PC-3 (cell line): ENCODE data around the gene NRG3. TPM values are rescaled to one million over a fixed set of nuclear protein-coding genes. Genes with fewer than 3 reads are reported as not detected.

ENCODE experiments used
- ATAC-seq: fragments of 200-7000 bp; cut with Tn5 transposase; 2 replicates; pipeline ENCODE4 v1.9.1; 2020; ENCODE audit warnings: mild to moderate bottlenecking, moderate library complexity
- BruUV-seq: library from RNA; stranded (reverse); fragments of 400-500 nt; replicated peaks from 2 replicates; lab custom pipeline; 2021; lab: Mats Ljungman, UMichigan
- CTCF ChIA-PET: fragments of 300-600 bp; sonication (Branson Sonifier 250); formaldehyde crosslinking; loops from one replicate; lab custom pipeline; 2022; ENCODE audit warnings: antibody characterized with exemption; lab: Charles Lee
- POLR2A ChIA-PET: fragments of 300-600 bp; sonication (Branson Sonifier 250); formaldehyde crosslinking; loops from one replicate; lab custom pipeline; 2022; ENCODE audit warnings: antibody characterized with exemption; ENCODE audit not compliant: unreplicated experiment; lab: Charles Lee
- DNase-seq: peaks from one replicate; pipeline ENCODE4 v3.0.0-alpha.2; 2015
- H2AFZ ChIP-seq: fragments of 300-600 bp; sonication (generic); 2 replicates; pipeline ENCODE4 v1.6.0; 2016; ENCODE audit warnings: antibody characterized with exemption, low read length
- H3F3A ChIP-seq: fragments of 300-600 bp; sonication (generic); one replicate; pipeline ENCODE4 v1.6.0; 2017; ENCODE audit warnings: antibody characterized with exemption, low read length, control low read depth, mild to moderate bottlenecking; ENCODE audit not compliant: unreplicated experiment
- H3K27ac ChIP-seq: fragments of 300-600 bp; sonication (generic); 2 replicates; pipeline ENCODE4 v1.5.1; 2016; ENCODE audit warnings: mild to moderate bottlenecking, low read length
- H3K27me3 ChIP-seq: fragments of 300-600 bp; sonication (generic); 2 replicates; pipeline ENCODE4 v1.6.1; 2016; ENCODE audit warnings: low read length, mixed read lengths
- H3K36me3 ChIP-seq: fragments of 300-600 bp; sonication (generic); 2 replicates; pipeline ENCODE4 v1.6.1; 2016; ENCODE audit warnings: low read depth, mixed run types, low read length, mixed read lengths
- H3K4me1 ChIP-seq: fragments of 300-600 bp; sonication (generic); 2 replicates; pipeline ENCODE4 v1.5.1; 2016; ENCODE audit warnings: low read length; ENCODE audit not compliant: insufficient read depth
- H3K4me2 ChIP-seq: fragments of 300-600 bp; sonication (generic); 2 replicates; pipeline ENCODE4 v1.6.0; 2016; ENCODE audit warnings: low read length
- H3K4me3 ChIP-seq: fragments of 300-600 bp; sonication (generic); 2 replicates; pipeline ENCODE4 v1.5.1; 2016; ENCODE audit warnings: mild to moderate bottlenecking, low read length, mixed read lengths
- H3K79me2 ChIP-seq: fragments of 300-600 bp; sonication (generic); 2 replicates; pipeline ENCODE4 v1.6.1; 2017; ENCODE audit warnings: low read length, mixed read lengths
- H3K9ac ChIP-seq: fragments of 300-600 bp; sonication (generic); 2 replicates; pipeline ENCODE4 v1.6.0; 2016; ENCODE audit warnings: mild to moderate bottlenecking, low read length
- H3K9me2 ChIP-seq: fragments of 300-600 bp; sonication (generic); replicated peaks from 2 replicates; pipeline ENCODE4 v1.6.1; 2016; ENCODE audit warnings: mixed run types, low read length, mixed read lengths
- H3K9me3 ChIP-seq: fragments of 300-600 bp; sonication (generic); 2 replicates; pipeline ENCODE4 v1.6.1; 2016; ENCODE audit warnings: low read length, mixed read lengths
- H4K20me1 ChIP-seq: fragments of 300-600 bp; sonication (generic); 2 replicates; pipeline ENCODE4 v1.6.1; 2016; ENCODE audit warnings: low read length, mixed read lengths
- EZH2 ChIP-seq: fragments of 300-600 bp; sonication (generic); IDR thresholded peaks from one replicate; pipeline ENCODE4 v1.6.1; 2017; ENCODE audit warnings: antibody characterized with exemption, mild to moderate bottlenecking, low read length; ENCODE audit not compliant: unreplicated experiment
- EZH2phosphoT487 ChIP-seq: fragments of 300-600 bp; sonication (generic); IDR thresholded peaks from 2 replicates; pipeline ENCODE4 v1.6.1; 2018; ENCODE audit warnings: mild to moderate bottlenecking, antibody characterized with exemption, low read length, borderline replicate concordance
- intact Hi-C: fragments of 100-400 bp; cut with micrococcal nuclease; formaldehyde crosslinking; loops from 2 replicates; pipeline ENCODE4 v1.9.0; 2023
- total RNA-seq: library from RNA; depleted of rRNA; stranded (reverse); fragments of >200 nt; gene quantifications from 2 replicates; pipeline ENCODE4 v1.2.3, GENCODE V29; 2014
- TF ChIP-seq, protein P1 (sequence below): fragments of 300-600 bp; sonication (generic); conservative IDR thresholded peaks from 2 replicates; pipeline ENCODE4 v1.5.1; 2017; ENCODE audit warnings: antibody characterized with exemption, low read depth, mild to moderate bottlenecking, low read length

Gene NRG3
- total RNA-seq, 1 experiment from 2014 or later, result not detected

DNA sequence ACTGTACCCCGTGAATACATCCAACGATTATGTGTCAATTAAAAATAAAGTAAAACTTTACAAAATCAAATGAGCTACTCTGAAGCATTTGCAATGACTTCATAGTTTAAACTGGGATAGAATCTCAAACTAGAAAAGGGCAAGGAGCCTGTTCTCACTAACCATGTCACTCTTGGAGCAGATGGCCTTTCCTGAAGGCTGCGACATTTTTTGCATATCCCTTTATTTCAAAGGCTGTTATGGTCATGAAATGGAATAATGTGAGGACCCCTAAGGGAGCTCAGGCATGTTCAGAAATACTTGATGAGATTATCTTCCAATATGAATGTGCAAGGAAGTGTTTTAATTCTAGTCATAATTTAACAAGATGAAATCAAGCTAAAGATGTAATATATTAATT, 679.4 kb downstream of the NRG3 start:
- no TSS peak for BruUV-seq
- H3K27ac ChIP-seq, result no peak overlapping the region
- POLR2A ChIA-PET, result no interaction called here
- H3K9me2 ChIP-seq, result no peaks in the 10 kb centered on the region
- no peak overlapping the region for H3K9ac ChIP-seq
- no peak overlapping the region for H2AFZ ChIP-seq
- CTCF ChIA-PET, result no interaction called here
- H3K36me3 ChIP-seq, result no peaks in the 10 kb centered on the region
- no peaks in the 10 kb centered on the region for H4K20me1 ChIP-seq
- H3K4me2 ChIP-seq, result no peak overlapping the region
- H3K79me2 ChIP-seq, result no peaks in the 10 kb centered on the region
- no peak overlapping the region for H3K4me3 ChIP-seq
- H3K9me3 ChIP-seq, result no peaks in the 10 kb centered on the region
- no peaks in the 10 kb centered on the region for H3F3A ChIP-seq
- TF ChIP-seq EZH2 (no peak), EZH2phosphoT487 (no peak)
- TF ChIP-seq, protein P1, sequence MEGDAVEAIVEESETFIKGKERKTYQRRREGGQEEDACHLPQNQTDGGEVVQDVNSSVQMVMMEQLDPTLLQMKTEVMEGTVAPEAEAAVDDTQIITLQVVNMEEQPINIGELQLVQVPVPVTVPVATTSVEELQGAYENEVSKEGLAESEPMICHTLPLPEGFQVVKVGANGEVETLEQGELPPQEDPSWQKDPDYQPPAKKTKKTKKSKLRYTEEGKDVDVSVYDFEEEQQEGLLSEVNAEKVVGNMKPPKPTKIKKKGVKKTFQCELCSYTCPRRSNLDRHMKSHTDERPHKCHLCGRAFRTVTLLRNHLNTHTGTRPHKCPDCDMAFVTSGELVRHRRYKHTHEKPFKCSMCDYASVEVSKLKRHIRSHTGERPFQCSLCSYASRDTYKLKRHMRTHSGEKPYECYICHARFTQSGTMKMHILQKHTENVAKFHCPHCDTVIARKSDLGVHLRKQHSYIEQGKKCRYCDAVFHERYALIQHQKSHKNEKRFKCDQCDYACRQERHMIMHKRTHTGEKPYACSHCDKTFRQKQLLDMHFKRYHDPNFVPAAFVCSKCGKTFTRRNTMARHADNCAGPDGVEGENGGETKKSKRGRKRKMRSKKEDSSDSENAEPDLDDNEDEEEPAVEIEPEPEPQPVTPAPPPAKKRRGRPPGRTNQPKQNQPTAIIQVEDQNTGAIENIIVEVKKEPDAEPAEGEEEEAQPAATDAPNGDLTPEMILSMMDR, result no peak
- intact Hi-C loops, result no loop called here
- H3K4me1 ChIP-seq, result no peaks in the 10 kb centered on the region
- no peak for DNase-seq
- no peaks in the 10 kb centered on the region for H3K27me3 ChIP-seq
- ATAC-seq, result no peak

GRCh38 chr10:82558014-82558607, 683.1 kb downstream of the NRG3 start:
- Histone ChIP-seq H3K9ac (no peak overlapping the region), H3K4me2 (no peak overlapping the region), H2AFZ (no peak overlapping the region), H3F3A (no peaks in the 10 kb centered on the region), H3K36me3 (no peaks in the 10 kb centered on the region), H3K9me2 (no peaks in the 10 kb centered on the region), H3K9me3 (no peaks in the 10 kb centered on the region), H3K4me1 (no peaks in the 10 kb centered on the region), H3K27ac (no peak overlapping the region), H3K4me3 (no peak overlapping the region), H4K20me1 (no peaks in the 10 kb centered on the region), H3K79me2 (no peaks in the 10 kb centered on the region), H3K27me3 (no peaks in the 10 kb centered on the region)
- ChIA-PET CTCF (no interaction called here), POLR2A (no interaction called here)
- BruUV-seq, result no TSS peak
- ATAC-seq (no peak), DNase-seq (no peak)
- intact Hi-C loops, result no loop called here
- TF ChIP-seq, protein P1, result no peak
- no peak for TF ChIP-seq EZH2
- no peak for TF ChIP-seq EZH2phosphoT487

- CTCF ChIA-PET, result no interaction called here
- Histone ChIP-seq H3K27ac (no peak overlapping the region), H3K79me2 (no peaks in the 10 kb centered on the region), H3K9me2 (no peaks in the 10 kb centered on the region), H3K9ac (no peak overlapping the region), H3K4me2 (no peak overlapping the region), H3K27me3 (no peaks in the 10 kb centered on the region), H3K4me3 (no peak overlapping the region), H4K20me1 (no peaks in the 10 kb centered on the region), H2AFZ (no peak overlapping the region), H3K36me3 (no peaks in the 10 kb centered on the region), H3K4me1 (no peaks in the 10 kb centered on the region), H3K9me3 (no peaks in the 10 kb centered on the region), H3F3A (no peaks in the 10 kb centered on the region)
- intact Hi-C loops, result no loop called here
- POLR2A ChIA-PET, result no interaction called here
- no TSS peak for BruUV-seq
- TF ChIP-seq EZH2, result no peak
- no peak for TF ChIP-seq EZH2phosphoT487
- TF ChIP-seq, protein P1, result no peak
- DNase-seq (no peak), ATAC-seq (no peak)
These were observed 689.6 kb downstream of the NRG3 start for GRCh38 chr10:82564353-82565196.
